ENCODE data around the gene CALD1. TPM values are rescaled to one million over a fixed set of nuclear protein-coding genes. Genes with fewer than 3 reads are reported as not detected.

The CALD1 gene
- total and polyA plus RNA-seq, 7 donors, result 34.7 to 2,150 (median 1,069) TPM

GRCh38 chr7:134948246-134948645 is 168.8 kb downstream of the CALD1 start:
- peaks cover 24 to 100% (median 61%) of the 10 kb centered on the region in 4 donors for H3K36me3 ChIP-seq
- H3K9me3 ChIP-seq, result no peaks in the 10 kb centered on the region
- no peaks in the 10 kb centered on the region for H3K27me3 ChIP-seq
- peak overlapping the region in 3 of 4 donors; percentile 33 to 86 (median 69) for H3K27ac ChIP-seq
- DNase-seq, result no peak
- intact Hi-C loops (cut with DNase I), result loop anchor here (5.0 kb wide), 1 partner anchor 46 kb away; no protein-coding TSS in a partner anchor
- H3K4me3 ChIP-seq, result no peak overlapping the region
- no peak for TF ChIP-seq POLR2A (IDR thresholded peaks at IDR 0.05)
- TF ChIP-seq, protein P1, sequence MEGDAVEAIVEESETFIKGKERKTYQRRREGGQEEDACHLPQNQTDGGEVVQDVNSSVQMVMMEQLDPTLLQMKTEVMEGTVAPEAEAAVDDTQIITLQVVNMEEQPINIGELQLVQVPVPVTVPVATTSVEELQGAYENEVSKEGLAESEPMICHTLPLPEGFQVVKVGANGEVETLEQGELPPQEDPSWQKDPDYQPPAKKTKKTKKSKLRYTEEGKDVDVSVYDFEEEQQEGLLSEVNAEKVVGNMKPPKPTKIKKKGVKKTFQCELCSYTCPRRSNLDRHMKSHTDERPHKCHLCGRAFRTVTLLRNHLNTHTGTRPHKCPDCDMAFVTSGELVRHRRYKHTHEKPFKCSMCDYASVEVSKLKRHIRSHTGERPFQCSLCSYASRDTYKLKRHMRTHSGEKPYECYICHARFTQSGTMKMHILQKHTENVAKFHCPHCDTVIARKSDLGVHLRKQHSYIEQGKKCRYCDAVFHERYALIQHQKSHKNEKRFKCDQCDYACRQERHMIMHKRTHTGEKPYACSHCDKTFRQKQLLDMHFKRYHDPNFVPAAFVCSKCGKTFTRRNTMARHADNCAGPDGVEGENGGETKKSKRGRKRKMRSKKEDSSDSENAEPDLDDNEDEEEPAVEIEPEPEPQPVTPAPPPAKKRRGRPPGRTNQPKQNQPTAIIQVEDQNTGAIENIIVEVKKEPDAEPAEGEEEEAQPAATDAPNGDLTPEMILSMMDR (IDR thresholded peaks at IDR 0.05), result no peak
- no peak for TF ChIP-seq EP300 (IDR thresholded peaks at IDR 0.05)
- no peak for TF ChIP-seq POLR2AphosphoS5 (IDR thresholded peaks at IDR 0.05)
- H3K4me1 ChIP-seq, result peaks cover 0 to 22% (median 2%) of the 10 kb centered on the region in 4 donors
- 68 to 78% methylated on average over 4 of the region's 4 CpGs for WGBS, 2 donors

GRCh38 chr7:134948736-134949135 is 169.3 kb downstream of the CALD1 start:
- WGBS, 2 donors, result 12 to 71% methylated on average over 1 of the region's 1 CpG
- Histone ChIP-seq H3K9me3 (no peaks in the 10 kb centered on the region), H3K36me3 (peaks cover 24 to 100% (median 64%) of the 10 kb centered on the region in 4 donors), H3K4me1 (peaks cover 0 to 22% (median 2%) of the 10 kb centered on the region in 4 donors), H3K27ac (peak overlapping the region in 3 of 4 donors; percentile 33 to 86 (median 69)), H3K27me3 (no peaks in the 10 kb centered on the region), H3K4me3 (no peak overlapping the region)
- DNase-seq, result no peak
- TF ChIP-seq EP300 (IDR thresholded peaks at IDR 0.05) (no peak), POLR2A (IDR thresholded peaks at IDR 0.05) (no peak), POLR2AphosphoS5 (IDR thresholded peaks at IDR 0.05) (no peak)
- TF ChIP-seq, protein P1 (IDR thresholded peaks at IDR 0.05), result no peak
- intact Hi-C loops (cut with DNase I), result loop anchor here (5.0 kb wide), 1 partner anchor 46 kb away; no protein-coding TSS in a partner anchor

DNA sequence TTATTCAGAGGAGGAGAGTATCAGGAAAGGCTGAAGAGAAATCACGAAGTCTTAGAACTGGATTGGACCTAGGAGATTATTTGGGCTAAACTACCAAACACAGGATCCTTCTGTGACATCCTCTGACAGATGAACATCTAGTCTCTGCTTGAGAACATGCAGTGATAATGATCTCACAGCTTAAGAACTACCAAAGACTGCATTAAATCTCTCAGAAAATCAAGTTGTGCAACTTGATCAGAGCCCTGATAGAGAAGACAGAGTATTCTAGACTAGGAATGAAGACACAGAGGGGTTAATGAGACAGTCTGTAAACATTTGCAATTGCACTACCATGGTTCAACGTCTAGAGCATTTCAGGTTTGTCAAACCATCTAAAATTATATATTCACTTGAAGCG is 169.7 kb downstream of the CALD1 start:
- Histone ChIP-seq H3K36me3 (peaks cover 24 to 100% (median 66%) of the 10 kb centered on the region in 4 donors), H3K27ac (peak overlapping the region in 3 of 4 donors; percentile 33 to 86 (median 69))
- WGBS, 2 donors, result 41 to 70% methylated on average over 3 of the region's 3 CpGs

DNA sequence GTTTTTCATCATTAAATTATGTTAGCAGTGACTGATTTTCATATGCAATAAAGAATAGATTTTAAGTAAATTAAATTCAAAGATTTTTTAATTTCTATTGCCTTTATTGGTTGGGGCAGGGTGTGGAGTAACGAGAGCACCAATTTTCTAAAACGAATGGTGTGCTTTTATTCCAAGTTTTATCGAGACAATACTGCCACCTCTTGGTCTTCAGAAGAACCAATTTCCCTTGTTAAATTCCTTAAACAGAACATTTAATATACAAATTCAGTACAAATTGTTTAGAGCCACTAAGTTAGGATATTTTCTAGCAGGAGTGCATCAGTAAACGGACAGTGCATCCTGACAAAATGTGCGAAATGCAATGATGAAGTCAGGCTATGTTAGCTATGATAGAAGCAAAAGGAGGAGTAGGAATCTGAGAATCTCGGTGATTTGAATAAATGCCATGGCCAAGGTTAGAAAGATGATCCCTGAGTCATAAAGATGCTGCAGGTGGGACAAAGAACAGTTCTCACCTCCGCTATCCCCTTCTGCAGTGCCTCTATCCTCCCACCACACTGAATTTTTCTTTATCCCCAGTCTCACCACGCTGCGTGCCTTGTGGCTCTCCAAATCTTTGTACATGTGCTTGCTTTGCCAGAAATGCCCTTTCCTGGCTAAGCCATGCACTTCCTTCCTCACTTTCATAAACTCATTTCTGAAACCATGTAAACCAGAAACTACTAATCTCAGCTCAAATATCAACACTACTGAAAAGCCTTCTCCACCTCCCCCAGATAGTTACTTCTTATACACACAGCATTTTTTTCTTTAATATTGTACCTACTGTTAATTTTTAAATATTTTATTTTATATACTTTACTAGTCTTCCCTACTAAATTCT is 175.0 kb downstream of the CALD1 start:
- peaks cover 0 to 5% (median 2%) of the 10 kb centered on the region in 4 donors for H3K4me1 ChIP-seq
- no peaks in the 10 kb centered on the region for H3K9me3 ChIP-seq
- peak overlapping the region; percentile 4 to 60 (median 38) for H3K27ac ChIP-seq
- no peak for TF ChIP-seq POLR2AphosphoS5 (IDR thresholded peaks at IDR 0.05)
- TF ChIP-seq, protein P1 (IDR thresholded peaks at IDR 0.05), result peak in 2 of 4 experiments; percentile 43 to 47
- intact Hi-C loops (cut with DNase I), result loop anchor here (1.0 to 5.0 kb wide), 2 partner anchors 265 to 512 kb away; no protein-coding TSS in a partner anchor
- no peaks in the 10 kb centered on the region for H3K27me3 ChIP-seq
- WGBS, 2 donors, result 45 to 52% methylated on average over 9 of the region's 9 CpGs
- no peak for DNase-seq
- peaks cover 29 to 100% (median 80%) of the 10 kb centered on the region in 4 donors for H3K36me3 ChIP-seq
- H3K4me3 ChIP-seq, result no peak overlapping the region

More for the DNA sequence above, 169.7 kb downstream of the CALD1 start:
- TF ChIP-seq, protein P1 (IDR thresholded peaks at IDR 0.05), result no peak
- TF ChIP-seq POLR2AphosphoS5 (IDR thresholded peaks at IDR 0.05), result no peak
- TF ChIP-seq POLR2A (IDR thresholded peaks at IDR 0.05), result no peak
- TF ChIP-seq EP300 (IDR thresholded peaks at IDR 0.05), result no peak
- intact Hi-C loops (cut with DNase I), result loop anchor here (5.0 kb wide), 1 partner anchor 47 kb away; no protein-coding TSS in a partner anchor
- Histone ChIP-seq H3K9me3 (no peaks in the 10 kb centered on the region), H3K27me3 (no peaks in the 10 kb centered on the region), H3K4me1 (peaks cover 0 to 22% (median 2%) of the 10 kb centered on the region in 4 donors), H3K4me3 (no peak overlapping the region)
- DNase-seq, result no peak
